ENCODE results near the gene HS3ST2. TPM values are rescaled to one million over a fixed set of nuclear protein-coding genes. Genes with fewer than 3 reads are reported as not detected.
"Not testable (repeated sequence)": the region's sequence is repeated elsewhere in the genome, so short reads cannot be mapped to it uniquely, and the experiment has no call there.

HS3ST2 gene
- total RNA-seq, 1 donor from 2014 or later = 0.11 TPM

DNA sequence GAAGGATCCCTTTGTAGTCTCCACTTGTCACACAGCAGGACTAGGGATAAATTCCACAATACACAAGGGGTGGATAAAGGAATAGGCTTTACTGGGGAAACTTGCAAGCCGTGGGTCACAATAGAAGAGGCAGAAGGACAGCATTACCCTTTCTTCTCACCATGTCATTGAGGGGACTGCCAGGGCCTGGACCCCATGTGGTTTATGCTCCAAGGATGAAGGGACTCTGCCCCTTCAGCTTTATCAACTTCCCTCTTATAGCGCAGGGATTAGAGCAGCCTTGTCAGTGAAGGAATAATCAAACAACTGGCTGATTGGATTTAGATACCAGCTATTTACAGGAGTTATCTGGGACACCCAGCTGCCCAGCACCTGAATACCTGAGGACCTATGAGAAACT, 89.8 kb downstream of the HS3ST2 start:
- intact Hi-C loops (cut with DNase I) = no loop called here
- ATAC-seq = no peak
- no peak for DNase-seq (ENCODE audit: missing footprints)

DNA sequence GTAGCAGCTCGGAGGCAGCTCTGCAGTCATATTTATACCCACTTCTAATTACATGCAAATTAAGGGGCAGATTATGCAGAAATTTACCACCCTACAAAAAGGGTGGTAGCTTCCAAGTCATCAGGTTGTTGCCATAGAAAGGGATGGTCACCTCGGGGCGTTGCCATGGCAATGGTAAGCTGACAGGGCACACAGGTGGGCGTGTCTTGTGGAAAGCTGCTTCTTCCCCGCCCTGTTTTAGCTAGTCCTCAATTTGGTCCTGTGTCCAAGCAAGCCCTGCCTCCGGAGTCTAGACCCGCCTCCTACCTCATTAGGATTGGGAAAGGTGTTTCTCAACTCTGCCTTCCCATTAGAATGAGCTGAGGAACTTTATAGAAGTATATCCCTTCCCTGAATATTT, 98.7 kb downstream of the HS3ST2 start:
- intact Hi-C loops (cut with DNase I) = no loop called here
- DNase-seq (ENCODE audit: missing footprints) = no peak
- no peak for ATAC-seq

- ATAC-seq (no peak), DNase-seq (ENCODE audit: missing footprints) (no peak)
- intact Hi-C loops (cut with DNase I) = no loop called here
These were observed 101.0 kb downstream of the HS3ST2 start for GRCh38 chr16:22915003-22915402.

DNA sequence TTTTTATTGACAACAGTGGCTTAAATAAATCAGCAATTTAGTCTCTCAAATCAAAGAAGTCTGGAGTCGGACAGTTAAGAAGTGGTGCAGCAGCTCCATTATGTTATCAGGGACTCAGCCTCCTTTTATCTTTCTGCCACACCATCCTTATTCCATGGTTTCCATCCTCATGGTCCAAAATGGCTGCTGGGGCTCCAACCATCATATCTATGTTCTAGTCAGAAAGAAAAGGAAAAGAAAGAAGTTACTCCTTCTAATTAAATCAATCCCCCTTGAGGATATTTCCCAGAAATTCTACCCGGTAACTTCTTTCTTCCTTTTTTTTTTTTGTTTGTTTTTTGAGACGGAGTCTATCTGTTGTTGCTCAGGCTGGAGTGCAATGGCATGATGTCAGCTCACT, 109.5 kb downstream of the HS3ST2 start:
- ATAC-seq (no peak), DNase-seq (ENCODE audit: missing footprints) (no peak)
- intact Hi-C loops (cut with DNase I) = no loop called here

- no peak for ATAC-seq
- intact Hi-C loops (cut with DNase I) = no loop called here
These were observed 110.5 kb downstream of the HS3ST2 start for GRCh38 chr16:22924492-22924891.

DNA sequence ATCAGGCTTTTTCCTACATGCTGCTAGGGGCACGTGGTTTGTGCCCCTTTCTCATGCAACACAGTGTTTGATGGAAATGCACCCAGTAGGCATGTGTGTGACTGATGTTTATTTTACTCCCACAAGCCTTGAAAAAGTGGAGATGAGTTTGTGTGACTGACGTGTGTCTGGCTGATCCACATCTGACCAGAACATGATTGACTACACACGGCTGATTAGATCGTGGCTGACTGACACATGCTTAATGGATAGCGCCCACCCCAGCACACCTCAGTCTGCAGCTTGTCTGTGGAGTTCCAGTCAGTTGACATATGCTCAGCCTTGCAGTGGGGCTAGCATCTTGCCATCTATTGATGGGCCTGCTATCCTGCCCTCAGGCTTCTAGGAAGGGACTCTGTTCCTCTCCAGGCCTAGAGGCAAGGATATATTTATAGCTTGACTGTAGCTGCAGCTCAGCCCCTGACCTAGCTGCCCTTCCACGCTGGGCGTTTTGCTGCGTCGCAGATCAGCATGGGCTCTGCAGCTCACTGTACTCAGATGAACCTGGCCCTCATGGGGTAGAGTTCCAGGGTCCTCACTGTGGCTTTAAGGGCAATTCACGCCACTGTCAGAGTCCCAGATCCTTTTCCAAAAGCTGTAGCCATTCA, 112.3 kb downstream of the HS3ST2 start:
- no peak for DNase-seq (ENCODE audit: missing footprints)

More at GRCh38 chr16:22924492-22924891, 110.5 kb downstream of the HS3ST2 start:
- DNase-seq (ENCODE audit: missing footprints) = no peak

GRCh38 chr16:22927306-22927705, 113.3 kb downstream of the HS3ST2 start:
- intact Hi-C loops (cut with DNase I) = no loop called here

More for the DNA sequence above, 112.3 kb downstream of the HS3ST2 start:
- intact Hi-C loops (cut with DNase I) = no loop called here
- peak; percentile 76 for ATAC-seq

DNA sequence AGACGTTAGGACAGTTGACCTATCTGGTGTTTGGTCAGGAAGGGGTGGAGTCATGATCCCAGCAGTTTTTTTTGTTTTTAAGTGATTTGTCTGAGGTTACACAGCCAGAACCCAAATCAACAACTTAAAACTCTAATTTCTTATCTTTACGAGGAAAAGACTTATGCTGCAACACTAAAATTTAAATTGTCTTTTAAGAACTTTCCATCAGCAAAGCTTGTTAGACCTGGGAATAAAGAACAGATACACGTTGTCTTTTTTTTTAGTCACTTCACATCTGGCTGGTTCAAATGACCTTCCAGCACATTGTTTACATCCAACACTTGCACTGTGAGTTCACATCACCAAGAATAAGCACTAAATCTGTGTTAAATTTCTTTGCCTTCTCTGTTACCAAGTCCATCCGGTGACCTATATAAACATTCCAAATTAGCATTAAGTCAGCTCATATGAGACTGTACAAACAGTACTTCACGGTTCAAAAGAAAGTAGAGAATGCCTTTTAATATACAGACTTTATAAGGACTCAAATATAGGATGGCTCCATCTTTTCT, 115.0 kb downstream of the HS3ST2 start:
- DNase-seq (ENCODE audit: missing footprints) (no peak), ATAC-seq (no peak)
- intact Hi-C loops (cut with DNase I) = no loop called here

More at GRCh38 chr16:22927306-22927705, 113.3 kb downstream of the HS3ST2 start:
- ATAC-seq (no peak), DNase-seq (ENCODE audit: missing footprints) (no peak)

- ATAC-seq = no peak
- intact Hi-C loops (cut with DNase I) = no loop called here
These were observed 115.5 kb downstream of the HS3ST2 start for GRCh38 chr16:22929461-22929860.

GRCh38 chr16:22932032-22932771, 118.2 kb downstream of the HS3ST2 start:
- ATAC-seq = no peak
- intact Hi-C loops (cut with DNase I) = no loop called here
- DNase-seq (ENCODE audit: missing footprints) = no peak

More at GRCh38 chr16:22929461-22929860, 115.5 kb downstream of the HS3ST2 start:
- no peak for DNase-seq (ENCODE audit: missing footprints)

- ATAC-seq (peak; percentile 62), DNase-seq (ENCODE audit: missing footprints) (no peak)
- intact Hi-C loops (cut with DNase I) = no loop called here
These were observed 119.2 kb downstream of the HS3ST2 start for GRCh38 chr16:22933173-22933572.

- intact Hi-C loops (cut with DNase I) = no loop called here
- no peak for ATAC-seq
- no peak for DNase-seq (ENCODE audit: missing footprints)
These were observed 120.8 kb downstream of the HS3ST2 start for GRCh38 chr16:22934786-22935185.

DNA sequence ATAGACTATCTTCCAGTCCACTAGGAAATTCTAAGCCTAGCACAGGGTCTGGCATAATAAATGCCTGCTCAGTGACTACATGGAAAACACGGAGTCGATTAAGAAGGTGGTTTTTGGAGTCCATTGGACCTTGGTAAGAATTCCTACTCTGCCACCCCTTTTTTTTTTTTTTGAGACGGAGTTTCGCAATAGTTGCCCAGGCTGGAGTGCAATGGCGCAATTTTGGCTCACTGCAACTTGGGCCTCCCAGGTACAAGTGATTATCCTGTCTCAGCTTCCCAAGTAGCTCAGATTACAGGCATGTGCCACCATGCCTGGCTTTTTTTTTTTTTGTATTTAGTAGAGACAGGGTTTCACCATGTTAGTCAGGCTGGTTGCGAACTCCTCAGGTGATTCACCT, 123.2 kb downstream of the HS3ST2 start:
- intact Hi-C loops (cut with DNase I) = no loop called here
- ATAC-seq = no peak
- DNase-seq (ENCODE audit: missing footprints) = no peak

GRCh38 chr16:22938647-22939046, 124.7 kb downstream of the HS3ST2 start:
- no peak for DNase-seq (ENCODE audit: missing footprints)
- ATAC-seq = no peak
- intact Hi-C loops (cut with DNase I) = no loop called here

GRCh38 chr16:22939744-22940363, 125.9 kb downstream of the HS3ST2 start:
- DNase-seq (ENCODE audit: missing footprints); intact Hi-C loops (cut with DNase I); ATAC-seq: not testable (repeated sequence)

DNA sequence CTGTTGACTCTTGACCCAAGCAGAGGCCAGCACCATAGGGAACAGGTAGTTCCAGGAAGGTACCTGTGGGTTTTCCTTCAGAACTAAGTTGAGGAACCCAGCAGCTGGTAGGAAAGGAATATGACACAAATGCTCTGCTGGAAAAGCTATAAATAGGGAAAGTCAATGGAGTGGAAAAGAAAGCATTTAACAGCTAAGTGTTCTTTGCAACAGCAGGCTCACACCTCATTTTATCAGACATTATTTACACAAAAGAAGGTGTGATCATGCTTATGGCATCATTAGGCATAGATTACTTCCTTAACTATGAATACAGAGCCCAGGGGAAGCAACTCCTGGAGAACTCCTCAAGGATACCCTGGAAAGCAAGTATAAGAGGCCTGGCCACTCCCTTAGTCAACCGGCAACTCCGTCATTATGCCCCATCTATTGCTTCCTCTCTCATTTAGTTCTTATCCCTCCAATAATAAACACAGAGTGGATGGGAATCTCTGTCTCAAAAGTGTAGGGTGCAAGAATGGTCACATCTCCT, 128.1 kb downstream of the HS3ST2 start:
- DNase-seq (ENCODE audit: missing footprints) (no peak), ATAC-seq (no peak)
- intact Hi-C loops (cut with DNase I) = no loop called here

DNA sequence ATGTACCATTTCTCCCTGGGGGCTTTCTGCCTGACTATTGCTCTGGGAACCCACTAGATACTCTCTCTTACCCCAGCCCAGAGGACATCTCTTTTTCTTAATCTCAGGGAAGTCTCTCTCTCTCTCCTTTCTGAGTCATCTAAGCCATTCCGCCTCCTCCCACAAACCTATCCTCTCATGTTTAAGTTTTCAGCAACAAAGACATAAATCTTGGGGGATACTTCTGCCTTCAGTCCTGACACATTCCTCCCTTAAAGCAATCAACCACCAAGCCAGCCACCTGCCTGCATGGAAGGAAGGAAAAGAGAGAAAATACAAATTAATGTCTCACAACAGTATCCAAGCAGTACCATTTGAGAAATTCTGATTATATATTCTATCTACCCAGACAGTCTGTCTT, 128.8 kb downstream of the HS3ST2 start:
- DNase-seq (ENCODE audit: missing footprints) = no peak
- intact Hi-C loops (cut with DNase I) = no loop called here
- ATAC-seq = no peak

- DNase-seq (ENCODE audit: missing footprints) (no peak), ATAC-seq (no peak)
- intact Hi-C loops (cut with DNase I) = no loop called here
These were observed 131.4 kb downstream of the HS3ST2 start for GRCh38 chr16:22945361-22945760.

GRCh38 chr16:22946433-22946832, 132.5 kb downstream of the HS3ST2 start:
- intact Hi-C loops (cut with DNase I) = no loop called here
- DNase-seq (ENCODE audit: missing footprints) = no peak
- no peak for ATAC-seq

Data from Right ventricle myocardium inferior (tissue), 1 donor.